Liver (tissue), 3 donors: ENCODE results near the gene CTXN1.

Experiments used
- ATF3 ChIP-seq: IDR thresholded peaks from 2 replicates; pipeline ENCODE4 v1.6.1; 2016; ENCODE audit warnings: antibody characterized with exemption
- CTCF ChIP-seq: fragments of 150-350 bp; IDR thresholded peaks from 2 replicates; pipeline ENCODE4 v1.5.1; 2017; ENCODE audit warnings: improper control_type of control experiment, low read depth, low read length; ENCODE audit not compliant: missing input control
- EGR1 ChIP-seq, 2 donors: IDR thresholded peaks; 2 replicates each; pipeline ENCODE4 v1.6.1; 2016 to 2018; ENCODE audit warnings: antibody characterized with exemption in 2 of 2, low read depth in 2 of 2
- FOXA1 ChIP-seq: IDR thresholded peaks from 2 replicates; pipeline ENCODE4 v1.6.1; 2016; ENCODE audit warnings: antibody characterized with exemption
- GABPA ChIP-seq, 2 donors: IDR thresholded peaks in 1 of 2; conservative IDR thresholded peaks in 1 of 2; 2 replicates each; pipeline ENCODE4 v1.6.1; 2016; ENCODE audit warnings: antibody characterized with exemption in 2 of 2, mild to moderate bottlenecking in 1 of 2, moderate library complexity in 1 of 2
- JUND ChIP-seq, 2 donors: IDR thresholded peaks; 2 replicates each; pipeline ENCODE4 v1.6.1; 2016; ENCODE audit warnings: antibody characterized with exemption in 2 of 2
- MAX ChIP-seq: IDR thresholded peaks from 2 replicates; pipeline ENCODE4 v1.6.1; 2016; ENCODE audit warnings: antibody characterized with exemption
- RAD21 ChIP-seq, 2 donors: IDR thresholded peaks; 2 replicates each; pipeline ENCODE4 v1.6.1; 2016; ENCODE audit warnings: antibody characterized with exemption in 2 of 2, mild to moderate bottlenecking in 2 of 2
- REST ChIP-seq: IDR thresholded peaks from 2 replicates; pipeline ENCODE4 v1.6.1; 2016; ENCODE audit warnings: antibody characterized with exemption, mild to moderate bottlenecking
- RXRA ChIP-seq, 2 donors: IDR thresholded peaks; 2 replicates each; pipeline ENCODE4 v1.6.1; 2017 to 2018; ENCODE audit warnings: antibody characterized with exemption in 2 of 2, mild to moderate bottlenecking in 1 of 2
- TAF1 ChIP-seq: conservative IDR thresholded peaks from 2 replicates; pipeline ENCODE4 v1.6.1; 2016; ENCODE audit warnings: antibody characterized with exemption, mild to moderate bottlenecking
- YY1 ChIP-seq: IDR thresholded peaks from 2 replicates; pipeline ENCODE4 v1.6.1; 2016; ENCODE audit warnings: antibody characterized with exemption, mild to moderate bottlenecking
- donor health status: healthy.
- donor health status: healthy.

- TF ChIP-seq CTCF (no peak), MAX (no peak), REST (no peak), RAD21 (IDR thresholded peaks at IDR 0.05) (no peak), YY1 (no peak), JUND (IDR thresholded peaks at IDR 0.05) (no peak), ATF3 (no peak), EGR1 (IDR thresholded peaks at IDR 0.05; ENCODE audit: low read depth in 2 of 2) (no peak), FOXA1 (no peak), RXRA (IDR thresholded peaks at IDR 0.05) (no peak), GABPA (IDR thresholded peaks at IDR 0.05 in 1 of 2, conservative IDR thresholded peaks at IDR 0.05 in 1 of 2) (no peak), TAF1 (no peak)
Observed at GRCh38 chr19:7914598-7915045, 11.3 kb downstream of the CTXN1 start, which contains the start of gene TGFBR3L.
